Esophagus muscularis mucosa (tissue), 4 donors: Measurements from ENCODE around the gene CBFB.

Experiments
- CTCF ChIP-seq, 3 experiments: fragments of 200-600 bp in 2 of 3; fragments of 450-650 bp in 1 of 3; sonication (generic) in 2 of 3; IDR thresholded peaks; one replicate each; pipeline ENCODE4 v1.5.1; 2017 to 2019; ENCODE audit warnings: antibody characterized with exemption in 3 of 3, mild to moderate bottlenecking in 2 of 3, moderate library complexity in 1 of 3
- EP300 ChIP-seq: sonication (generic); formaldehyde crosslinking; IDR thresholded peaks from one replicate; pipeline ENCODE4 v1.6.1; 2017; ENCODE audit warnings: antibody characterized with exemption
- POLR2A ChIP-seq: fragments of 450-650 bp; IDR thresholded peaks from one replicate; pipeline ENCODE4 v1.6.1; 2017; ENCODE audit warnings: antibody characterized with exemption, moderate library complexity, mild to moderate bottlenecking, low read depth
- POLR2AphosphoS5 ChIP-seq, 2 donors: sonication (generic); formaldehyde crosslinking; IDR thresholded peaks; one replicate each; pipeline ENCODE4 v1.6.1; 2017; ENCODE audit warnings: antibody characterized with exemption in 2 of 2

DNA sequence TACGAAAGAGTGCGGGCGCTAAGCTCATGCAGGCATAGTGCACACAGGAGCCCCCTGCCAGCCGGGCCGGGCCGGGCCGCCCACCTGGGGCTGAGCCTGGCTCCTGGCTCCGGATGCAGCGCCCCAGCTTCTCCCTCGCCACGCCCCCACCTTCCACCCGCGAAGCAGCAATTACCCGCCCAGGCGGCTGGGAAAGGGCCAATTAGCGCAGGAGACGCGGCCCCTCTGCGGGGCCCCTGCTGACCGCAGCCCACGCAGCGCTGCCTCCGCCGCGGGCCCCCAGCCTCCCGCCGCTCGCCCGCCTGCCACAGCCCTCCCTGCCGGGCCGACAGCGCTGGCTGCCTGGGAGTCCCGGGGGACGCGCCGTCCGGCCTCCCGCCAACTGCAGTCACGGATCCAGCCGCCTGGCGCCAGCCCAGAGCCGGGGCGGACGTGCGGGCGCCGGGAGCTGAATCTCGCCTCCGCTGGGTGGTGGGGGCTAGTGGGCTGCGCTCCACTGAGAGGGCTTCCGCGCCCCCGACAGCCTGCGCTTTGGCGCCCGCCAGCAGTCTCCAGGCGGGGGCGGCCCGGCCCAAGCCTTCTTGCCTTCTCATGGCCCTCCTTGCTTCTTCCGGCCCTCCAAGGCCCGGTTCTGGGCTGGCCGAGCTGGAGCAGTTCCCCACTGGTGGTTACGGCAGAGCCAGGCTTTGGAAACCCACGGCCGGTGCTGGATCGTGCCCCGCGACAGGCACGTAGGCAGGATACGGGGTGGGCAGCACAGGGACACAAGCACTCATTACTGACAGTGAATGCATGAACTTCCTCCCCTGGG, 14.9 kb upstream of the CBFB start:
- TF ChIP-seq CTCF (IDR thresholded peaks at IDR 0.05) (peak; percentile 6 to 36 (median 22)), POLR2AphosphoS5 (IDR thresholded peaks at IDR 0.05) (peak; percentile 46 to 51), POLR2A (no peak), EP300 (no peak)
